D721Med (cell line): ENCODE measurements around the gene ARAF.

Experiments used
- DNase-seq: peaks from one replicate; pipeline ENCODE4 v3.0.0; 2011; ENCODE audit warnings: low spot score; ENCODE audit not compliant: insufficient read length
- FAIRE-seq: peaks from 2 replicates; lab custom pipeline; 2011; peaks lifted over from hg19 to GRCh38; lab: Jason Lieb, UNC
- TF ChIP-seq, protein P1 (sequence below): IDR thresholded peaks from 2 replicates; pipeline ENCODE4 v1.5.1; 2012; ENCODE audit warnings: mild to moderate bottlenecking, control low read depth; ENCODE audit not compliant: insufficient read depth; ENCODE audit errors: missing control alignments

ARAF gene

DNA sequence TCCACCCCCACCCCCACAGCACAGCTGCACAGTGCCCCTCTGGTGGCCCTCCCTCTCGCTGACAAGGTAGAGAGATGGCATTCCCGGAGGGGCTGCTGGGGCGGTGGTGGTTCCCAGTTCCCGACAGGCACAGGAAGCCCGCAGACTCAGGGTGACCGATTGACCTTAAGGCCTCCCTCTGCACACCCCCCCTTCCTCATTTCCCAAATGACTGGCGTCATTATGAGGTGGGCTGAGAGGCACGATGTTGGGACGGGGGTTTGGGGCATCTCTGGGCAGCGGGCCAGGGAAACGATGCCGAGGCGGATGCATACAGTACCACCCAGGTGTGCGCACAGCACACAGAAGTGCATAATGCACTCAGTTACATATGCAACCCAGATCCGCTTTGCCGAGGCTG lies 17.7 kb downstream of the ARAF start:
- TF ChIP-seq, protein P1, sequence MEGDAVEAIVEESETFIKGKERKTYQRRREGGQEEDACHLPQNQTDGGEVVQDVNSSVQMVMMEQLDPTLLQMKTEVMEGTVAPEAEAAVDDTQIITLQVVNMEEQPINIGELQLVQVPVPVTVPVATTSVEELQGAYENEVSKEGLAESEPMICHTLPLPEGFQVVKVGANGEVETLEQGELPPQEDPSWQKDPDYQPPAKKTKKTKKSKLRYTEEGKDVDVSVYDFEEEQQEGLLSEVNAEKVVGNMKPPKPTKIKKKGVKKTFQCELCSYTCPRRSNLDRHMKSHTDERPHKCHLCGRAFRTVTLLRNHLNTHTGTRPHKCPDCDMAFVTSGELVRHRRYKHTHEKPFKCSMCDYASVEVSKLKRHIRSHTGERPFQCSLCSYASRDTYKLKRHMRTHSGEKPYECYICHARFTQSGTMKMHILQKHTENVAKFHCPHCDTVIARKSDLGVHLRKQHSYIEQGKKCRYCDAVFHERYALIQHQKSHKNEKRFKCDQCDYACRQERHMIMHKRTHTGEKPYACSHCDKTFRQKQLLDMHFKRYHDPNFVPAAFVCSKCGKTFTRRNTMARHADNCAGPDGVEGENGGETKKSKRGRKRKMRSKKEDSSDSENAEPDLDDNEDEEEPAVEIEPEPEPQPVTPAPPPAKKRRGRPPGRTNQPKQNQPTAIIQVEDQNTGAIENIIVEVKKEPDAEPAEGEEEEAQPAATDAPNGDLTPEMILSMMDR: no peak
- no peak for DNase-seq
- FAIRE-seq: no peak

GRCh38 chrX:47579537-47579936 lies 18.5 kb downstream of the ARAF start:
- FAIRE-seq (no peak), DNase-seq (no peak)
- TF ChIP-seq, protein P1: no peak

GRCh38 chrX:47581731-47582647 lies 21.0 kb downstream of the ARAF start, which contains the start of gene TIMP1:
TSS of gene TIMP1 (plus strand) at chrX:47582436. CDS start at chrX:47583416, 980 bp downstream.
- TF ChIP-seq, protein P1: no peak
- FAIRE-seq (no peak), DNase-seq (no peak)

DNA sequence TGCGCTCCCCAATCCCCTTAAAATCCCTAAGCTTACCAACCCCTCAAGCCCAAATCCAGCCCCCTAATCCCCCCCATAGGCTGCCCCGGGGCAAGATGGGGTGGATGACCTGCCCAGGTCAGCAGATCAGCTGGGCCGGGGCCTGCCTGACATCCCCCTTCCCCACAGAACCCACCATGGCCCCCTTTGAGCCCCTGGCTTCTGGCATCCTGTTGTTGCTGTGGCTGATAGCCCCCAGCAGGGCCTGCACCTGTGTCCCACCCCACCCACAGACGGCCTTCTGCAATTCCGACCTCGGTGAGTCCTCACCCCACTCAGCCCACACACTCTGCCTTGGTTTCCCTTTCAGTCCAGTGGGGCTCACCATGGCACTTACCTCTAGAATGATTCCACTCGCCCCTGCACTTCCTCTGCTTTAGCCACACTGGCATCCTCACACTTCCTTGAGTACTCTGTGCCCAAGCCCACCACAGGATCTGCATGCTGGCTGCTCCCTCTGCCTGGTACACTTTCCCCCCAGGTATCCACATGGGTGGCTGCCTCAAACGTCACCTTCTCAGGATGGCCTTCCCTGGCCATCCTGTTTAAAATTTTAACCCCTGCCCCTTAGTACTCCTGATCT lies 22.3 kb downstream of the ARAF start:
- DNase-seq (no peak), FAIRE-seq (no peak)
- TF ChIP-seq, protein P1: no peak

DNA sequence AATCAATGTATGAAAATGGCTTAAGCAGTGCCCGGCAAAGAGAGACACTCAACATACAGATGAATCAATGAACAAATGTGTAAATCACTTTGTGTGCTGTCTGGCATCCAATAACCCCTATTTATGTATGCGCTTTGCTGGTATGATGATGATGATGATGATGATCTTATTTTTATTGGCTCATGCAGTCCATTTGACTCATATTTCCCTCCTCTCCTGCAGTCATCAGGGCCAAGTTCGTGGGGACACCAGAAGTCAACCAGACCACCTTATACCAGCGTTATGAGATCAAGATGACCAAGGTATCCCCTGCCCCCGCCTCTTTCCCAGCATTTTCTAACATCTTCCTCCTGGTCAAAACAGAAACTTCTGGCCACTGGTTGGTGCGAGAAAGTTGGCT lies 23.7 kb downstream of the ARAF start:
- DNase-seq: no peak
- TF ChIP-seq, protein P1: no peak
- FAIRE-seq: no peak

- FAIRE-seq: no peak
- TF ChIP-seq, protein P1: no peak
- DNase-seq: no peak
Observed at GRCh38 chrX:47585273-47585672, 24.3 kb downstream of the ARAF start.
